ENCODE measurements around the gene MKRN2.
"Not testable (repeated sequence)": the region's sequence is repeated elsewhere in the genome, so short reads cannot be mapped to it uniquely, and the experiment has no call there.

The MKRN2 gene

DNA sequence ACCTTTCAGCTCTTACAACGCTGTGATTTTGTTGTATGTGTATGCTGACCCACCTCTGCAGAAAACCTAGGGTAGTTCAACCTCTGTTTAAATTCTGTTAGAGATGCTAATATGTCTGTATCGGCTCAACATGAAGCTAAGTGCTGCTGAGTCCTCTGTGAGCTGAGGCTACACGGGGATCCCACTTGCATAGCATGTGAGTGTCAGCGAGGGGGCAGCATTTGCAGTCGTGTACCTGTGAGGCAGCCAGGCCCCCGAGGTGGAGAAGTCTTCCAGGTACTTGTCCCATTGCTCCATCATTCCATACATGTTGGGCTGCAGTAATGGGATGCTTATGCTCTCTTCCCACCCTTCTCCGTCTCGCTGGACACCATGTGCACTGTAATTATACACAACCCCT, 15.3 kb upstream of the MKRN2 start:
- no peak overlapping the region for H3K27ac ChIP-seq
- no peak for TF ChIP-seq ZFX (IDR thresholded peaks at IDR 0.05)

DNA sequence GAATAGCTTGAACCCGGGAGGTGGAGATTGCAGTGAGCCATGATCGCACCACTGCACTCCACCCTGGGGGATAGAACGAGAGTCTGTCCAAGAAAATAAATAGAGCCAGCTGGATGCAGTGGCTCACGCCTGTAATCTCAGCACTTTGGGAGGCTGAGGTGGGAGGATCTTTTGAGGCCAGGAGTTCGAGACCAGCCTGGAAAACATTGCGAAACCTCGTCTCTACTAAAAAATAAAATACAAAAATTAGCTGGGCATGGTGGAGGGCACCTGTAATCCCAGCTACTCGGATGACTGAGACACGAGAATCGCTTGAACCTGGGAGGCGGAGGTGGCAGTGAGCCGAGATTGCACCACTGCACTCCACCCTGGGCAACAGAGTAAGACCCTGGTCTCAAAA, 13.4 kb upstream of the MKRN2 start:
- H3K27ac ChIP-seq = not testable (repeated sequence)

DNA sequence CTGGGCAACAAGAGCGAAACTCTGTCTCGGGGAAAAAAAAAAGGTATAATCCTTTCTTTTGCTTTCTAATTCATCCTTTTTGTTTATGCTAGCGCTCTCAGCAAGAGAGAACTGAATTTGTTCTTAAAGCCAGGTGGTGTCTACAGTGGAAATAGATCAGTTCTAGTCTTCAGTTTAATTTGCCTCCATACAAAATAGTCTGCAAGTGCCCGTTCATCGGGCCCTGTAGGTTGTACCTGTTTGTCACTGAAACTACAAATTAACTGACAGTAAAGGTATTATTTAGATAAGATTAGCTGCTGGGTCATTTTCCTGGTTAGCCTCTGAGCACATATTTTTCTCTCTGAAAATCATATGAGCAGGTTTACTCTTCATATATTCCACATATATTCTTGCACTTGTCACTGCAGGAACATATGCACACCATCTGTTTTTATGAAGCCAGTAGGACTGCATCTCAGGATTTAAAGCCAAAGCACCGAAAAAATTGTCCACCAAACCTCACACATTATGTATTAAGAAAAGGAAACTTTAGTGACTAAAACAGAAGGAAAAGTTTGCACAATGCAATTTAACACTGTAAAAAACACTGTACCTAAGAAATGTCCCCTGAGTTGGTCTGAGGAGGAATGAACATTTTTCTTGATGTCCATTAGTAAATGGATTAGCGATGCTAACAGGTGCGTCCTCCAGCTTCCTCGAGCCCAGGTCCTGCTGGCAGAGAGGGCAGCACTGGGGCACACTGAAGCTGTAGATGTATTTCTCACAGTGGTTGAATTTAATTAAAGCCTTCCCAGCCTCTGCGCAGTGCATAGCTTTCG, 12.0 kb upstream of the MKRN2 start:
- TF ChIP-seq, protein P1, sequence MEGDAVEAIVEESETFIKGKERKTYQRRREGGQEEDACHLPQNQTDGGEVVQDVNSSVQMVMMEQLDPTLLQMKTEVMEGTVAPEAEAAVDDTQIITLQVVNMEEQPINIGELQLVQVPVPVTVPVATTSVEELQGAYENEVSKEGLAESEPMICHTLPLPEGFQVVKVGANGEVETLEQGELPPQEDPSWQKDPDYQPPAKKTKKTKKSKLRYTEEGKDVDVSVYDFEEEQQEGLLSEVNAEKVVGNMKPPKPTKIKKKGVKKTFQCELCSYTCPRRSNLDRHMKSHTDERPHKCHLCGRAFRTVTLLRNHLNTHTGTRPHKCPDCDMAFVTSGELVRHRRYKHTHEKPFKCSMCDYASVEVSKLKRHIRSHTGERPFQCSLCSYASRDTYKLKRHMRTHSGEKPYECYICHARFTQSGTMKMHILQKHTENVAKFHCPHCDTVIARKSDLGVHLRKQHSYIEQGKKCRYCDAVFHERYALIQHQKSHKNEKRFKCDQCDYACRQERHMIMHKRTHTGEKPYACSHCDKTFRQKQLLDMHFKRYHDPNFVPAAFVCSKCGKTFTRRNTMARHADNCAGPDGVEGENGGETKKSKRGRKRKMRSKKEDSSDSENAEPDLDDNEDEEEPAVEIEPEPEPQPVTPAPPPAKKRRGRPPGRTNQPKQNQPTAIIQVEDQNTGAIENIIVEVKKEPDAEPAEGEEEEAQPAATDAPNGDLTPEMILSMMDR (conservative IDR thresholded peaks at IDR 0.05) = no peak
- TF ChIP-seq ZFX (IDR thresholded peaks at IDR 0.05) = no peak
- no peak overlapping the region for H3K27ac ChIP-seq

DNA sequence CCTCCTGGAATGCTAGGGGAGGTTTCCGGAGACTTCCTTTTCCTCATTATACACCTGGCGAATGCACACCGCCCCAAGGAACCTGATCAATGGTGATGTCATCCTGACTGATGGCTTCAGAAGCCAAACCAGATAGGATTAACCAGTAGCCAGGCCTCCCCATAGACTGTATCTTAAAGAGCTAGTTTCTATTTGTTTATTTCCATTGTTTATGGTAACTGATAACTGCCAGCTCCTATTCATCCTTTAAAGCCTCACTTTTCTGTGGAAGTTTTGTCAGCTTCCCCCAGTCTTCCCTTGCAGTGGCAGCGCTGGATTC, 11.5 kb upstream of the MKRN2 start, which contains the start of gene MKRN2OS:
Gene MKRN2OS (minus strand): TSS at position 27 of the 319 bp plus-strand sequence. CDS start 35 bp downstream, outside the sequence.
- H3K27ac ChIP-seq = no peak within 1 kb of the TSS
- TF ChIP-seq, protein P1 (conservative IDR thresholded peaks at IDR 0.05) = no peak
- no peak for TF ChIP-seq ZFX (IDR thresholded peaks at IDR 0.05)

DNA sequence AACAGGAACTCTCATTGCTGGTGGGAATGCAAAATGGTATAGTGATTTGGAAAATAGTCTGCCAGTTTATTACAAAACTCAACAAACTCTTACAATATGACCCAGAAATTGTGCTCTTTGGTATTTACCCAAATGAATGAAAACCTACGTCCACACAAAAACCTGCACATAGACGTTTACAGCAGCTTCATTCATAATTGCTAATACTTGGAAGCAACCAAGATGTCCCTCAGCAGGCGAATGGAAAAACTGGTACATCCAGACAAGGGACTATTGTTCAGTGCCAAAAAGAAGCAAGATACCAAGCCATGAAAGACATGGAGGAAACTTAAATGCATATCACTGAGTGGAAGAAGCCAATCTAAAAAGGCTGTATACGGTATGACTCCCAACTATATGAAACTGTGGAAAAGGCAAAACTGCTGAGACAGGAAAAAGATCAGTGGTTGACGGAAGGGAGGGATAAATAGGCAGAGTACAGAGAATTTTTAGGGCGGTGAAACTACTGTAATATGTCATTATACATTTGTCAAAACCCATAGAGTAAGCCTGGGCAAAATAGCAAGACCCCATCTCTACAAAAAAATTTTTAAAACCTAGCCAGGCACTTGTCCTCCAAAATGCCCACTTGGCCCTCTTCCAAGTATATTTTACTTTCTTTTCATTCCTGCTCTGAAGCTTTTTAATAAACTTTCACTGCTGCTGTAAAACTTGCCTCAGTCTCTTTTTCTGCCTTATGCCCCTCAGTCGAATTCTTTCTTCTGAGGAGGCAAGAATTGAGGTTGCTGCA, 6.7 kb upstream of the MKRN2 start:
- TF ChIP-seq, protein P1 (conservative IDR thresholded peaks at IDR 0.05) = no peak
- TF ChIP-seq ZFX (IDR thresholded peaks at IDR 0.05) = no peak
- H3K27ac ChIP-seq = no peak overlapping the region

DNA sequence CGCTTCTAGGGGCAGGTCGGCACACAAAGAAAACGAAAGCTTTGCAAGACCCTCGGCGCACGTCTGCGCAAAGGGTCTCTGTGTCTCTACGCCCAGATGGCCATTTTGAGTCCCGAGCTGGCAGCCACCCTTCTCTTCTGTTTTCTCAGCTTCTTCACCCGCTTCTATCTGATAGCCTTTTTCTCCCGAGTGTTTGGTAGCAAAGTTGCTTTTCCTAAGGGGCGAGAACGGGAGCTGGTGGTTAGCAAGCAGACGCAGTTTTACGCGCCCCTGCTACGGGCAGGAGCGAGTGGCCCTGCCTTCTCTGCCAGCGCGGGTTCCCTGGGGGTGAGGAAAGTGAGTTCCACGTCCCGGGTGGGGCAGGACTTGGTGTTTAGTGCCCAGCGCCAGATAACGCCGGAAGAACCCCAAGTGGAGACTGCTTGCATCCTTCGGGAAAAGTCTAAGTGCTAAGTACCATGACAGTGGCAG, 2.9 kb upstream of the MKRN2 start:
- peak overlapping the region; percentile 27; the same call in 1 of the 2 replicates for H3K27ac ChIP-seq

DNA sequence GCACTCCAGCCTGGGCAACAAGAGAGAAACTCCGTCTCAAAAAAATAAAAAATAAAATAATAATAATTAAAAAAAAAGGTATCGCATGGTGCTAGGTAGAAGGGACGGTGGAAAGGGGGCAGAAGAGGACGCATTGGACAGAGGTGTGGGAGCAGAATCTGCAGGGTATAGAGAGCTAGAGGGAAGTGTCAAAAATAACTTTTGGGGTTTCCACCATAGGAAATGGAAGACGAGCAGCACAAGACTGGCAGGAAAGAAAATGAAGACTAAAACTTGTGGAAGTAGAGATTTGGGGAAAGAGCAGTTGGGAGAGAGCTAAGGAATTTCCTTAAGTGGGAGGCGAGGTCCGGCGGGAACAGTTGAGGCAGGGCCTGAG, 585 bp upstream of the MKRN2 start:
- TF ChIP-seq, protein P1 (conservative IDR thresholded peaks at IDR 0.05) = no peak
- no peak for TF ChIP-seq ZFX (IDR thresholded peaks at IDR 0.05)
- H3K27ac ChIP-seq = peak overlapping the region; percentile 92

More for the DNA sequence above, 2.9 kb upstream of the MKRN2 start:
- TF ChIP-seq ZFX (IDR thresholded peaks at IDR 0.05) = no peak
- TF ChIP-seq, protein P1 (conservative IDR thresholded peaks at IDR 0.05) = no peak

DNA sequence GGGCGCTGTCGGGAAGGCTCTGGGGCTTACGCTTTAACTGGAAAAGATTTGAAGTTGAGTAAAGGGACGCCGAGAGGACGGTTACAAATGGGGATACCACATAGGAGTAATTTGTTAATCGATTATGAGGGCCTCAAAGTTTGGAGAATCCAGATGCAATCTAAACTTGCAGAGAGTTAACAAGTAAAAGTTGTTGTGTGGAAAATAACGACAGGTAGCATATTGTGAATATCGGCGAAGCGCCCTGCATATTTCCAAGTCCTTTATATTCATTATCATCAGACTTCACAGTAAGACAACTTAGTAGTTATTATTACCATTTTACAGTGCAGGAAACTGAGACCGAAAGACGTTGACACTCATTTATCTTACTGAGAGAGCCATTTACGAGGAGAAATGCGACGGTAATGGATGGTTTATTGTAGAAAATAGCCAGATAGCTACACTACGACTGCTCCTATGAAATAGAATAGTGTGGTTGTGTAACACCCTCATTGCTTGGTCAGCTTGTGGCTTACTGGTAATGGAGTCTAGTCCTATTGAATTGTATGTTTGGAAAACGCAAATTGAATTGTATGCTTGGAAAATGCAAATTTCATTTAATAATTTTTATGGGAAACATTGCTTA, 700 bp downstream of the MKRN2 start:
- TF ChIP-seq ZFX (IDR thresholded peaks at IDR 0.05) = no peak
- TF ChIP-seq, protein P1 (conservative IDR thresholded peaks at IDR 0.05) = 0 out of 2 replicates have a peak, but pooled peaks have one; percentile 4
- peak overlapping the region; percentile 92 for H3K27ac ChIP-seq
